ENCODE data around the gene ZBED3. TPM values are rescaled to one million over a fixed set of nuclear protein-coding genes. Genes with fewer than 3 reads are reported as not detected.

ZBED3 gene
- total RNA-seq, 1 experiment from 2014 or later, result 7.8 TPM

DNA sequence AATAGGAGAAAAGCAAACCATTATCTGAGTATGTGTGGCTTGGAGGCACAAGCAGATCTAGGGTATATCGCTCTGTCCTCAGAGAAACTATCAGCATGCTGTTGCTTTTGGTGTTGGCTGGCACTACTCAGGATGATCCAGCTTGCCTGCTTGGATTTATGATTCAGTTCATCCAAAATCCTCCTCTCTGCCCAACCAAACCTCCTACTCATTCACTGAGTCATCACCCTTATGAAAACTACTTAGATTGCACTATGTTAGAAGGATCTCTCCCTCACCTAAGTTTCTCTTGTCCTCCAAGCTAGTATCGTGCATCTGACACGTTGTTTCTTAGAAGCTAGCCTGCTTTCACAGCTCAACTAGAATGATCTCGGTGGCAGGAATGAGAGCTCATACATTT lies 14.2 kb upstream of the ZBED3 start:
- H4K20me1 ChIP-seq (ENCODE audit: control insufficient read depth, insufficient read depth, insufficient read length), result no peaks in the 10 kb centered on the region
- H3K9me3 Mint-ChIP-seq, result no peaks in the 10 kb centered on the region
- H3K4me1 ChIP-seq (ENCODE audit: insufficient read depth, low read length), result no peaks in the 10 kb centered on the region
- no peak overlapping the region for H3K4me2 ChIP-seq (ENCODE audit: insufficient read depth, insufficient read length, low read length)
- no peaks in the 10 kb centered on the region for H3K27me3 Mint-ChIP-seq (ENCODE audit: low read depth)
- H2BK120ac ChIP-seq (ENCODE audit: low read depth, low read length, poor library complexity, severe bottlenecking), result no peak overlapping the region
- H2BK15ac ChIP-seq (ENCODE audit: low read depth, low read length), result no peak overlapping the region
- no peak overlapping the region for H4K91ac ChIP-seq (ENCODE audit: insufficient read length, low read depth, low read length)
- no peak overlapping the region for H2AK5ac ChIP-seq (ENCODE audit: insufficient read length, low read length)
- H3K23ac ChIP-seq (ENCODE audit: insufficient read length, low read depth, low read length), result no peak overlapping the region
- H3K23me2 ChIP-seq (ENCODE audit: insufficient read length, low read depth, low read length, poor library complexity, severe bottlenecking), result no peaks in the 10 kb centered on the region
- H3K36me3 Mint-ChIP-seq (ENCODE audit: insufficient read depth in 1 of 3, low read depth in 3 of 3), result peaks cover 1 to 10% (median 3%) of the 10 kb centered on the region in 3 experiments; a peak in 4 of 7 replicates
- H3K27ac Mint-ChIP-seq, result no peak overlapping the region
- no peak overlapping the region for H3K14ac ChIP-seq (ENCODE audit: insufficient read depth, low read length)
- no peak overlapping the region for H4K8ac ChIP-seq (replicated peaks; ENCODE audit: insufficient read length, low read depth, low read length)
- H3K18ac ChIP-seq (ENCODE audit: insufficient read length, low read depth, low read length), result no peak overlapping the region
- no peak for TF ChIP-seq CTCF (conservative IDR thresholded peaks at IDR 0.05)
- H3K4me3 Mint-ChIP-seq, result no peak overlapping the region
- H3K56ac ChIP-seq (ENCODE audit: insufficient read length, low read depth, low read length), result no peak overlapping the region
- no peak overlapping the region for H3K4ac ChIP-seq (ENCODE audit: low read depth, low read length)
- H3K9ac ChIP-seq (ENCODE audit: extremely low read depth, insufficient read length, low read length), result no peak overlapping the region
- H2AFZ ChIP-seq (ENCODE audit: low read length), result no peak overlapping the region
- H3K79me1 ChIP-seq (ENCODE audit: insufficient read depth, low read depth, low read length, poor library complexity, severe bottlenecking), result no peaks in the 10 kb centered on the region
- no CpG with 5 or more reads among the region's 4 CpGs for WGBS (ENCODE audit: extremely low coverage, insufficient read length, low lambda C conversion rate)
- no peak overlapping the region for H2BK20ac ChIP-seq (ENCODE audit: low read depth, low read length, poor library complexity, severe bottlenecking)
- no peaks in the 10 kb centered on the region for H3K27me3 ChIP-seq (ENCODE audit: insufficient read depth, low read length)
- H4K5ac ChIP-seq (ENCODE audit: insufficient read length, low read depth, low read length), result no peak overlapping the region
- H3K4me1 Mint-ChIP-seq, result no peaks in the 10 kb centered on the region
- no peak for DNase-seq
- H3T11ph ChIP-seq (ENCODE audit: low read length), result no peak overlapping the region
- no peaks in the 10 kb centered on the region for H3K9me3 ChIP-seq (ENCODE audit: control insufficient read depth, low read depth, low read length)
- H2BK12ac ChIP-seq (ENCODE audit: insufficient read length, low read depth, low read length), result no peak overlapping the region
- H3K79me2 ChIP-seq (ENCODE audit: insufficient read depth, low read length), result 0 out of 2 replicates have a peak, but pooled peaks cover 2% of the 10 kb centered on the region
- H3K27ac ChIP-seq (ENCODE audit: insufficient read length, low read depth, low read length), result no peak overlapping the region
- no peak overlapping the region for H2BK5ac ChIP-seq (ENCODE audit: insufficient read length, low read length)
